Upper lobe of left lung (tissue), 4 donors: ENCODE measurements around the gene PTPRN2.

Source experiments
- POLR2A ChIP-seq, 4 donors: fragments of 450-650 bp; IDR thresholded peaks; one replicate each; pipeline ENCODE4 v1.5.1; 2016 to 2017; ENCODE audit warnings: antibody characterized with exemption in 4 of 4, mild to moderate bottlenecking in 2 of 4
- TF ChIP-seq, protein P1 (sequence below), 6 experiments: fragments of 450-650 bp in 4 of 6; fragments of 200-600 bp in 2 of 6; sonication (generic) in 2 of 6; IDR thresholded peaks; one replicate each; pipeline ENCODE4 v1.5.1; 2016 to 2019; ENCODE audit warnings: antibody characterized with exemption in 6 of 6

GRCh38 chr7:157520249-157520648 is 1067.4 kb downstream of the PTPRN2 start:
- TF ChIP-seq, protein P1, sequence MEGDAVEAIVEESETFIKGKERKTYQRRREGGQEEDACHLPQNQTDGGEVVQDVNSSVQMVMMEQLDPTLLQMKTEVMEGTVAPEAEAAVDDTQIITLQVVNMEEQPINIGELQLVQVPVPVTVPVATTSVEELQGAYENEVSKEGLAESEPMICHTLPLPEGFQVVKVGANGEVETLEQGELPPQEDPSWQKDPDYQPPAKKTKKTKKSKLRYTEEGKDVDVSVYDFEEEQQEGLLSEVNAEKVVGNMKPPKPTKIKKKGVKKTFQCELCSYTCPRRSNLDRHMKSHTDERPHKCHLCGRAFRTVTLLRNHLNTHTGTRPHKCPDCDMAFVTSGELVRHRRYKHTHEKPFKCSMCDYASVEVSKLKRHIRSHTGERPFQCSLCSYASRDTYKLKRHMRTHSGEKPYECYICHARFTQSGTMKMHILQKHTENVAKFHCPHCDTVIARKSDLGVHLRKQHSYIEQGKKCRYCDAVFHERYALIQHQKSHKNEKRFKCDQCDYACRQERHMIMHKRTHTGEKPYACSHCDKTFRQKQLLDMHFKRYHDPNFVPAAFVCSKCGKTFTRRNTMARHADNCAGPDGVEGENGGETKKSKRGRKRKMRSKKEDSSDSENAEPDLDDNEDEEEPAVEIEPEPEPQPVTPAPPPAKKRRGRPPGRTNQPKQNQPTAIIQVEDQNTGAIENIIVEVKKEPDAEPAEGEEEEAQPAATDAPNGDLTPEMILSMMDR (IDR thresholded peaks at IDR 0.05): no peak
- no peak for TF ChIP-seq POLR2A (IDR thresholded peaks at IDR 0.05)
